HEK293T (cell line): ENCODE results near the gene PRKAR1B.

Experiments used
- ARNT ChIP-seq: fragments of 450-650 bp; IDR thresholded peaks from 2 replicates; pipeline ENCODE4 v1.6.1; 2017; ENCODE audit warnings: mild to moderate bottlenecking
- BHLHE40 ChIP-seq: fragments of 450-650 bp; IDR thresholded peaks from 2 replicates; pipeline ENCODE4 v1.6.1; 2016; ENCODE audit warnings: mild to moderate bottlenecking, moderate library complexity, borderline replicate concordance
- CTBP1 ChIP-seq: fragments of 450-650 bp; IDR thresholded peaks from 2 replicates; pipeline ENCODE4 v1.6.1; 2016; ENCODE audit warnings: borderline replicate concordance
- ELF4 ChIP-seq: fragments of 450-650 bp; IDR thresholded peaks from 2 replicates; pipeline ENCODE4 v1.6.1; 2017; ENCODE audit warnings: antibody characterized with exemption
- FOXK2 ChIP-seq: fragments of 450-650 bp; IDR thresholded peaks from 2 replicates; pipeline ENCODE4 v1.6.1; 2016; ENCODE audit warnings: mild to moderate bottlenecking
- FOXM1 ChIP-seq: fragments of 450-650 bp; IDR thresholded peaks from 2 replicates; pipeline ENCODE4 v1.6.1; 2017; ENCODE audit warnings: mild to moderate bottlenecking, borderline replicate concordance
- L3MBTL2 ChIP-seq: fragments of 450-650 bp; conservative IDR thresholded peaks from 2 replicates; pipeline ENCODE4 v1.6.1; 2016; ENCODE audit warnings: mild to moderate bottlenecking
- LEF1 ChIP-seq: fragments of 450-650 bp; IDR thresholded peaks from 2 replicates; pipeline ENCODE4 v1.6.1; 2017; ENCODE audit warnings: mild to moderate bottlenecking, borderline replicate concordance
- NFRKB ChIP-seq: fragments of 450-650 bp; IDR thresholded peaks from 2 replicates; pipeline ENCODE4 v1.6.1; 2016; ENCODE audit warnings: mild to moderate bottlenecking, moderate library complexity
- SP1 ChIP-seq: fragments of 450-650 bp; IDR thresholded peaks from 2 replicates; pipeline ENCODE4 v1.6.1; 2017
- TARDBP ChIP-seq: fragments of 450-650 bp; IDR thresholded peaks from 2 replicates; pipeline ENCODE4 v1.6.1; 2016
- ZNF384 ChIP-seq: fragments of 450-650 bp; IDR thresholded peaks from 2 replicates; pipeline ENCODE4 v1.6.1; 2016

DNA sequence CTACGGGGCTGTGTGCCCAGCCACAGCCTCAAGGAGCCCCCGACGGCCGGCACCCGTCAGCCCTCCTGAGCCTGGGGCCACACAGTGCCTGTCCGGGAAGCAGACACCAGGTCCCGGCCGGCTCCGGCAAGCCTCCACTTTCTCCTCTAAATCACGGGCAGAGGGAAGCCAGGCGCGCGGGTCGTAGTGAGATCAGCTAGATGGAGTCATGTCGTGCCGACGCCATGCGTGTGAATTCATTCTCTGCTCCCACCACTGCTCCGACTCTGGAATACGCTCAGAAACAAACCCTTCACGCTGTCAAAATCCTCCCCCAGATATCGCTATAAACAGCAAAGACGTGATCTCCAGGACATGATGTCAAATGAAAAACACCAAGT is 94.3 kb downstream of the PRKAR1B start:
- TF ChIP-seq L3MBTL2 (no peak), FOXM1 (no peak), CTBP1 (no peak), ARNT (no peak), ZNF384 (no peak), NFRKB (no peak), TARDBP (no peak), BHLHE40 (no peak), FOXK2 (no peak), LEF1 (no peak), ELF4 (no peak), SP1 (no peak)
